GDM1 (cell line): ENCODE results near the gene LCP2.

Source experiments
- DNase-seq: peaks from one replicate; lab custom pipeline; 2025; lab: John Stamatoyannopoulos, UW

The LCP2 gene

GRCh38 chr5:170216257-170216864 lies 81.2 kb downstream of the LCP2 start:
- DNase-seq = peak; percentile 64

- no peak for DNase-seq
Observed at GRCh38 chr5:170211575-170212334, 85.8 kb downstream of the LCP2 start.

GRCh38 chr5:170206958-170207357 lies 90.6 kb downstream of the LCP2 start:
- no peak for DNase-seq

GRCh38 chr5:170206216-170206615 lies 91.4 kb downstream of the LCP2 start:
- no peak for DNase-seq

- no peak for DNase-seq
Observed at GRCh38 chr5:170204202-170204601, 93.4 kb downstream of the LCP2 start.

- no peak for DNase-seq
Observed at GRCh38 chr5:170202117-170202516, 95.5 kb downstream of the LCP2 start.

GRCh38 chr5:170201311-170201710 lies 96.3 kb downstream of the LCP2 start:
- no peak for DNase-seq

- no peak for DNase-seq
Observed at GRCh38 chr5:170200876-170201275, 96.7 kb downstream of the LCP2 start.
